Endothelial cell of umbilical vein (primary cell): ENCODE results near the gene VAMP2.

ENCODE experiments used
- CTCF ChIP-seq, 2 donors: IDR thresholded peaks; 1 replicate in 1 of 2; 2 replicates in 1 of 2; pipeline ENCODE4 v1.5.1; 2011; ENCODE audit warnings: low read length in 2 of 2, mild to moderate bottlenecking in 2 of 2, moderate library complexity in 2 of 2, control low read depth in 1 of 2, inconsistent platforms in 1 of 2, low read depth in 1 of 2; ENCODE audit not compliant: insufficient read depth in 1 of 2; ENCODE audit errors: extremely low read depth in 1 of 2
- EZH2 ChIP-seq: IDR thresholded peaks from 2 replicates; pipeline ENCODE4 v1.6.1; 2012; ENCODE audit warnings: borderline replicate concordance, low read depth, mild to moderate bottlenecking, moderate library complexity, low read length, inconsistent platforms; ENCODE audit not compliant: severe bottlenecking
- JUN ChIP-seq: IDR thresholded peaks from 2 replicates; pipeline ENCODE4 v1.6.1; 2011; ENCODE audit warnings: borderline replicate concordance, low read depth; ENCODE audit not compliant: insufficient read length, insufficient read depth
- MAX ChIP-seq: IDR thresholded peaks from 2 replicates; pipeline ENCODE4 v1.6.1; 2011; ENCODE audit not compliant: insufficient read depth, insufficient read length
- POLR2A ChIP-seq: IDR thresholded peaks from 2 replicates; pipeline ENCODE4 v1.6.1; 2012; ENCODE audit warnings: low read depth, mild to moderate bottlenecking, control low read depth, low read length
- POLR2AphosphoS5 ChIP-seq: IDR thresholded peaks from 2 replicates; pipeline ENCODE4 v1.6.1; 2012; ENCODE audit warnings: low read depth, mild to moderate bottlenecking, control low read depth, low read length, moderate library complexity; ENCODE audit not compliant: insufficient read depth

GRCh38 chr17:8146381-8147140 lies 16.2 kb downstream of the VAMP2 start:
- no peak for TF ChIP-seq CTCF (IDR thresholded peaks at IDR 0.05; ENCODE audit: extremely low read depth in 1 of 2, insufficient read depth in 1 of 2, low read depth in 1 of 2, low read length in 2 of 2)
- TF ChIP-seq EZH2 = no peak
- TF ChIP-seq MAX = no peak
- TF ChIP-seq POLR2A = no peak
- no peak for TF ChIP-seq POLR2AphosphoS5
- TF ChIP-seq JUN = no peak
